Gastroesophageal sphincter (tissue), 4 donors: ENCODE results near the gene TRIM59. TPM values are rescaled to one million over a fixed set of nuclear protein-coding genes. Genes with fewer than 3 reads are reported as not detected.

ENCODE experiments used
- ATAC-seq: fragments of 150-250 bp; one replicate; pipeline ENCODE4 v1.9.1; 2016; ENCODE audit warnings: mild to moderate bottlenecking, moderate library complexity
- H3K27ac ChIP-seq, 4 donors: fragments of 200-600 bp; sonication (generic) in 3 of 4; 1 replicate in 3 of 4; 2 replicates in 1 of 4; pipeline ENCODE4 v1.5.1; 2016 to 2019
- H3K27me3 ChIP-seq: fragments of 200-600 bp; sonication (generic); one replicate; pipeline ENCODE4 v1.5.1; 2019
- H3K36me3 ChIP-seq, 2 donors: fragments of 200-600 bp; sonication (generic); one replicate each; pipeline ENCODE4 v1.5.1; 2019; ENCODE audit warnings: control low read depth in 1 of 2
- H3K4me1 ChIP-seq, 3 donors: fragments of 200-600 bp; sonication (generic); 1 replicate in 2 of 3; 2 replicates in 1 of 3; pipeline ENCODE4 v1.5.1; 2016 to 2019; ENCODE audit warnings: control low read depth in 2 of 3
- H3K4me3 ChIP-seq, 2 donors: fragments of 200-600 bp; sonication (generic); one replicate each; pipeline ENCODE4 v1.5.1; 2019; ENCODE audit warnings: mild to moderate bottlenecking in 1 of 2, moderate library complexity in 1 of 2
- H3K9me3 ChIP-seq, 3 donors: fragments of 200-600 bp; sonication (generic); one replicate each; pipeline ENCODE4 v1.5.1; 2017 to 2019; ENCODE audit warnings: control low read depth in 2 of 3
- CTCF ChIP-seq, 4 experiments: fragments of 200-600 bp in 2 of 4; fragments of 450-650 bp in 2 of 4; sonication (generic) in 1 of 4; IDR thresholded peaks; one replicate each; pipeline ENCODE4 v1.5.1; 2017 to 2019; ENCODE audit warnings: antibody characterized with exemption in 4 of 4, mild to moderate bottlenecking in 2 of 4, moderate library complexity in 2 of 4
- EP300 ChIP-seq: sonication (generic); formaldehyde crosslinking; IDR thresholded peaks from one replicate; pipeline ENCODE4 v1.6.1; 2017; ENCODE audit warnings: antibody characterized with exemption, mild to moderate bottlenecking
- POLR2A ChIP-seq, 2 donors: fragments of 450-650 bp; IDR thresholded peaks; one replicate each; pipeline ENCODE4 v1.6.1; 2017; ENCODE audit warnings: antibody characterized with exemption in 2 of 2, mild to moderate bottlenecking in 2 of 2, moderate library complexity in 1 of 2
- POLR2AphosphoS5 ChIP-seq: sonication (generic); formaldehyde crosslinking; IDR thresholded peaks from one replicate; pipeline ENCODE4 v1.6.1; 2017; ENCODE audit warnings: antibody characterized with exemption
- WGBS, 2 donors: methylation state at CpG; one replicate each; pipeline ENCODE4 v1.1.5; 2018; ENCODE audit warnings: low coverage in 1 of 2; 5-methylcytosine and 5-hydroxymethylcytosine counted together
- total RNA-seq, 4 donors: library from RNA; depleted of rRNA; stranded (reverse); fragments of >200 nt; gene quantifications; one replicate each; pipeline ENCODE4 v1.1.0, GENCODE V29; 2016

TRIM59 gene
- total RNA-seq, 4 donors from 2014 or later: 2.2 to 3.2 (median 2.5) TPM

GRCh38 chr3:160435747-160436146, 13.8 kb downstream of the TRIM59 start:
- no peak overlapping the region for H3K27ac ChIP-seq
- TF ChIP-seq CTCF (IDR thresholded peaks at IDR 0.05) (no peak), EP300 (no peak), POLR2A (IDR thresholded peaks at IDR 0.05) (no peak), POLR2AphosphoS5 (no peak)
- H3K9me3 ChIP-seq: no peaks in the 10 kb centered on the region
- no peaks in the 10 kb centered on the region for H3K4me1 ChIP-seq
- ATAC-seq: no peak
- peaks cover 0 to 44% of the 10 kb centered on the region in 2 donors for H3K36me3 ChIP-seq
- H3K4me3 ChIP-seq: no peak overlapping the region
- 65 to 92% methylated on average over 1 of the region's 1 CpG for WGBS, 2 donors
- H3K27me3 ChIP-seq: no peaks in the 10 kb centered on the region

GRCh38 chr3:160435095-160435494, 14.5 kb downstream of the TRIM59 start:
- no peak overlapping the region for H3K4me3 ChIP-seq
- WGBS, 2 donors: 60 to 82% methylated on average over 1 to 2 of the region's 2 CpGs
- ATAC-seq: no peak
- H3K27me3 ChIP-seq: no peaks in the 10 kb centered on the region
- no peaks in the 10 kb centered on the region for H3K9me3 ChIP-seq
- H3K36me3 ChIP-seq: peaks cover 0 to 49% of the 10 kb centered on the region in 2 donors
- no peak overlapping the region for H3K27ac ChIP-seq
- no peak for TF ChIP-seq EP300
- TF ChIP-seq POLR2A (IDR thresholded peaks at IDR 0.05): no peak
- TF ChIP-seq POLR2AphosphoS5: no peak
- TF ChIP-seq CTCF (IDR thresholded peaks at IDR 0.05): no peak
- no peaks in the 10 kb centered on the region for H3K4me1 ChIP-seq

- 52 to 55% methylated on average over 2 of the region's 2 CpGs for WGBS, 2 donors
- Histone ChIP-seq H3K4me3 (no peak overlapping the region), H3K27me3 (no peaks in the 10 kb centered on the region), H3K9me3 (no peaks in the 10 kb centered on the region), H3K27ac (no peak overlapping the region), H3K4me1 (no peaks in the 10 kb centered on the region), H3K36me3 (peaks cover 0 to 56% of the 10 kb centered on the region in 2 donors)
- TF ChIP-seq POLR2AphosphoS5: no peak
- TF ChIP-seq CTCF (IDR thresholded peaks at IDR 0.05): no peak
- TF ChIP-seq EP300: no peak
- no peak for TF ChIP-seq POLR2A (IDR thresholded peaks at IDR 0.05)
- ATAC-seq: no peak
Observed at GRCh38 chr3:160434071-160434470, 15.5 kb downstream of the TRIM59 start.

GRCh38 chr3:160427832-160428424, 21.7 kb downstream of the TRIM59 start:
- Histone ChIP-seq H3K36me3 (peaks cover 0 to 82% of the 10 kb centered on the region in 2 donors), H3K27me3 (no peaks in the 10 kb centered on the region), H3K9me3 (no peaks in the 10 kb centered on the region), H3K27ac (no peak overlapping the region), H3K4me1 (no peaks in the 10 kb centered on the region), H3K4me3 (no peak overlapping the region)
- WGBS, 2 donors: 71 to 90% methylated on average over 6 to 9 of the region's 11 CpGs
- TF ChIP-seq POLR2A (IDR thresholded peaks at IDR 0.05): no peak
- no peak for TF ChIP-seq EP300
- no peak for TF ChIP-seq POLR2AphosphoS5
- TF ChIP-seq CTCF (IDR thresholded peaks at IDR 0.05): no peak
- ATAC-seq: no peak

- peaks cover 4 to 84% of the 10 kb centered on the region in 2 donors for H3K36me3 ChIP-seq
Observed at GRCh38 chr3:160417311-160417710, 32.3 kb downstream of the TRIM59 start.

More at GRCh38 chr3:160417311-160417710, 32.3 kb downstream of the TRIM59 start:
- WGBS, 2 donors: 78 to 96% methylated on average over 3 of the region's 3 CpGs
- ATAC-seq: no peak
- Histone ChIP-seq H3K4me3 (no peak overlapping the region), H3K27ac (no peak overlapping the region), H3K27me3 (no peaks in the 10 kb centered on the region), H3K4me1 (no peaks in the 10 kb centered on the region), H3K9me3 (no peaks in the 10 kb centered on the region)
- no peak for TF ChIP-seq POLR2A (IDR thresholded peaks at IDR 0.05)
- no peak for TF ChIP-seq EP300
- no peak for TF ChIP-seq CTCF (IDR thresholded peaks at IDR 0.05)
- TF ChIP-seq POLR2AphosphoS5: no peak
